Measurements from ENCODE around the gene CES4A. TPM values are rescaled to one million over a fixed set of nuclear protein-coding genes. Genes with fewer than 3 reads are reported as not detected.

Gene CES4A
- total RNA-seq, 1 experiment from 2014 or later = 1.9 TPM

- H3K27me3 Mint-ChIP-seq (ENCODE audit: low read depth) = peaks cover 49% of the 10 kb centered on the region
These were observed 8.6 kb downstream of the CES4A start for GRCh38 chr16:66996983-66997358.

More at GRCh38 chr16:66996983-66997358, 8.6 kb downstream of the CES4A start:
- H2AFZ ChIP-seq (ENCODE audit: low read length) = no peak overlapping the region
- H3K4ac ChIP-seq (ENCODE audit: low read depth, low read length) = no peak overlapping the region
- no peaks in the 10 kb centered on the region for H3K79me1 ChIP-seq (ENCODE audit: insufficient read depth, low read depth, low read length, poor library complexity, severe bottlenecking)
- H3K56ac ChIP-seq (ENCODE audit: insufficient read length, low read depth, low read length) = no peak overlapping the region
- H2BK15ac ChIP-seq (ENCODE audit: low read depth, low read length) = no peak overlapping the region
- no peak overlapping the region for H3K4me2 ChIP-seq (ENCODE audit: insufficient read depth, insufficient read length, low read length)
- H4K91ac ChIP-seq (ENCODE audit: insufficient read length, low read depth, low read length) = no peak overlapping the region
- H2AK5ac ChIP-seq (ENCODE audit: insufficient read length, low read length) = no peak overlapping the region
- H4K20me1 ChIP-seq (ENCODE audit: control insufficient read depth, insufficient read depth, insufficient read length) = no peaks in the 10 kb centered on the region
- H3K27me3 ChIP-seq (ENCODE audit: insufficient read depth, low read length) = peaks cover 9% of the 10 kb centered on the region; the same call in 1 of the 2 replicates
- no peak overlapping the region for H3K14ac ChIP-seq (ENCODE audit: insufficient read depth, low read length)
- DNase-seq = no peak
- Mint-ChIP-seq H3K4me3 (no peak overlapping the region), H3K36me3 (ENCODE audit: insufficient read depth in 1 of 3, low read depth in 3 of 3) (no peaks in the 10 kb centered on the region), H3K9me3 (no peaks in the 10 kb centered on the region; a peak in 1 of 5 replicates), H3K27ac (no peak overlapping the region), H3K4me1 (peaks cover 0 to 12% of the 10 kb centered on the region in 2 experiments; a peak in 2 of 4 replicates)
- no peaks in the 10 kb centered on the region for H3K79me2 ChIP-seq (ENCODE audit: insufficient read depth, low read length)
- H2BK20ac ChIP-seq (ENCODE audit: low read depth, low read length, poor library complexity, severe bottlenecking) = no peak overlapping the region
- H4K8ac ChIP-seq (replicated peaks; ENCODE audit: insufficient read length, low read depth, low read length) = no peak overlapping the region
- H2BK5ac ChIP-seq (ENCODE audit: insufficient read length, low read length) = no peak overlapping the region
- H3K23me2 ChIP-seq (ENCODE audit: insufficient read length, low read depth, low read length, poor library complexity, severe bottlenecking) = peaks cover 11% of the 10 kb centered on the region
- no peak overlapping the region for H2BK12ac ChIP-seq (ENCODE audit: insufficient read length, low read depth, low read length)
- H3K27ac ChIP-seq (ENCODE audit: insufficient read length, low read depth, low read length) = no peak overlapping the region
- H3K18ac ChIP-seq (ENCODE audit: insufficient read length, low read depth, low read length) = no peak overlapping the region
- H4K5ac ChIP-seq (ENCODE audit: insufficient read length, low read depth, low read length) = no peak overlapping the region
- no peaks in the 10 kb centered on the region for H3K4me1 ChIP-seq (ENCODE audit: insufficient read depth, low read length)
- no peak overlapping the region for H2BK120ac ChIP-seq (ENCODE audit: low read depth, low read length, poor library complexity, severe bottlenecking)
- WGBS (ENCODE audit: extremely low coverage, insufficient read length, low lambda C conversion rate) = no CpG with 5 or more reads among the region's 3 CpGs
- H3T11ph ChIP-seq (ENCODE audit: low read length) = no peak overlapping the region
- no peak for TF ChIP-seq CTCF (conservative IDR thresholded peaks at IDR 0.05)
- no peaks in the 10 kb centered on the region for H3K9me3 ChIP-seq (ENCODE audit: control insufficient read depth, low read depth, low read length)
- H3K9ac ChIP-seq (ENCODE audit: extremely low read depth, insufficient read length, low read length) = no peak overlapping the region
- no peak overlapping the region for H3K23ac ChIP-seq (ENCODE audit: insufficient read length, low read depth, low read length)

All from H9 (cell line).